ENCODE results near the gene SUPT6H.
A peak's percentile ranks its signal among the peaks of the same experiment; 100 is the strongest.

Gene SUPT6H

DNA sequence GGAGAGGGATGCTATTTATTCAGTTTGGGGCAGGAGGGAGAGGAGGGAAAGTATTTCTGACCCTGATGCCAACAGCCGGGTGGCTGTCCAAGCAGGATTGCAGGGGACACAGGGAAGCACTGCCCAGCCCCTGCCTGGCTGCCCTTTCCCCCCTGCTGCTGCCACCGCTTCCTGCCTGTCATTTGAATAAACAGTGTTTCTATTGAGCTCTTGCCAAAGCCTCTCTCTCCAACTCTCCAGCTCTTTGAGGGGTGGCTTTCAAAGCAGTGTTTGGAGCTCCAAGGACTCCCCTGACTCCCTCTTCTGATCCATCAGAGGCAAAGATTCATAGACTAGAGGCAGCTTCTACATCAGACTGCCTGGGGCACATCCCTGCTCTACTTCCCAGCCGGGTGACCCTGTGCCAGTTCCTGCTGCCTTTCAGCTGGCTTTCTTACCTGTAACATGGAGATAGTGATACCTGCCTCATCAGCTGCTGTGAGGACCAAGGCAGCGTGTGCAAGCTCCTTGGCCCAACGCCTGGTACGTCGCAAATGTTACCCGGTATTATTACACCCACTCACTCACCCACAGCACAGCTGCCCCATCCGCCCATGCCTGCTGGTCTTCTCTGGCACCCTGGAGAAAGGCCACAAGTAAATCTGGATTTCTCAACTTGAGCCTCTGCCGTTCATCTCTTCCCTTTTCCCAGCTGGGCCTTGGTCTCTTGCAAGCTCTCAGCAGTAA is 40.2 kb downstream of the SUPT6H start:
- DNase-seq (ENCODE audit: low read depth): no peak

DNA sequence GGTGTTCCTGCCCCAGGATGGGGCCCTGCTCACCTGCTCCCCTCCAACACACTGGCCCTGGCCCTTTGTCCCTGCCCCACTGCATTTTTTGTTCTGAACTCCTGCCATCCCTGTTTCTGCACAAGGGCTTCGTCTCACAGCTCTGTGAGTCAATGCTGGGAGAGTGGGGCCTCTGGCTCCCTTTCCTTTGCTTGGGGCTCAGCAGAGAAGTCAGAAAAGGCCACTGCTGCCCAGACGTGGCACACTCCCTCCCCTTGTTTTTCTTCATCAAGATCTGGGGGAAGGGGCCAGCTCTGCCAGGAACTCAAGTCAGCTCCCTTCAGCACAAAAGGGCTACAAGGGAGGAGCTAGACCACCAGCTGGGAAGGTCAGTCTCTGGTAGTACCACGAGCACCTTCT is 40.7 kb downstream of the SUPT6H start:
- no peak for DNase-seq (ENCODE audit: low read depth)

DNA sequence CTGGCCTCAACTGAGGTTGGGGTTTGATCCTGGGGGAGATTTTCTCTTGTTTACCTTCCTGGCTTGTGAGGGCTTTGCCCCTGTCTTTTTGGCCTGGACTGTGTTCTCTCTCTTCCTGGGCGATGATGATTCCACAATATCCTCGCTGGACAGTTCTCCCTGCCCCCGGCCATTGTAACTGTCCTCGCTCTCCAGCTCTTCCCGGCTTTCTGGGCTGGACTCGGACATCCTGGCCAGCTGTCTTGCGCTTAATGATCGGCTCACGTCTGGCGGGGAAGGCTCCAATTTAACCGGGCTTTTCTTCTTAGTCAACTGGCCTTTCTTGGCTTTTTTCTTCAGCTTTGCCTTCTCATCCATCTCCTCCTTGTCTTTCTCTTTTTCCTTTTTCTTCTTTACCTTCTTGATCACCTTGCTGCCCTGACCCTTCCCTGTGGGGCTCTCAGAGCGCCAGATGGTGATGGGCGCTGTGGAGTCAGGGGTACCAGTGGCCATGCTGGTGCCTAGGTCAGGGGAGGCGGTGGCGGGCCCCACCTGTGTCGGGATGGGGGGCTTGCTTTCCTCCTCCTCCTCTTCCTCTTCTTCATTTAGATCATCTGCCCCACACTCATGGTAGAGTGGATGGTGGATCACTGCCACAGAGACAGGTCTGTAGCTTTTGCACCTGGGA is 41.7 kb downstream of the SUPT6H start:
- no peak for DNase-seq (ENCODE audit: low read depth)

DNA sequence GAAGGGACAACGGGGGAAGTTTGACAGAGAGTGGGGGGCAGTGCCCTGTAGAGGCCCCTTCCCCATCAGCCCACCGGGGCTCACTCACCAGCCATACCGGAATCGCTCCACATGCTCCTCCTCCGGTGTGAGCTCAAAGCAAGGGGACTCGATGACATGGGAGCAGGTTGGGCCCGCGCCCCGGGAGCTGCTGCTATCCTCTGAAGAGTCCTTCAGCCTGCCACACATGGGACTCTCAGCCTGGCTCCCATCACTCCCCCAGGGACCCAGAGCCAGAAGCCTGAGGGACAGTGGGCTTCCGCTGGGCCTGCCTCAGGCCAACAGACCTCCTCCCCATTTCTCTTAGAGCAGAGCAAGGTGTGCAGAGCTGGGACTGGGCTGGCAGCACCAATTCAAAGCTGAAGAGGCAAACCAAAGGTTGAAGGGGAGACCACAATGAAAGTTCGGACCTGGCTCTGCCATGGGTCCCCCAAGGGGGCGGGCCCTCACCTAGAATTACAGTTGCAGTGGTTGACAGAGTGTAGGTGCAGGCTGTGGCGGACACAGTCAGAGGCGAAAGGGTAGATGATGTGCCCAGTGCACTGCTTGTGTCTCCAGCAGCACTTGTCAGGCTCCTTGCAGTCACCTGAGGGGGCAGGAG is 42.3 kb downstream of the SUPT6H start:
- no peak for DNase-seq (ENCODE audit: low read depth)

DNA sequence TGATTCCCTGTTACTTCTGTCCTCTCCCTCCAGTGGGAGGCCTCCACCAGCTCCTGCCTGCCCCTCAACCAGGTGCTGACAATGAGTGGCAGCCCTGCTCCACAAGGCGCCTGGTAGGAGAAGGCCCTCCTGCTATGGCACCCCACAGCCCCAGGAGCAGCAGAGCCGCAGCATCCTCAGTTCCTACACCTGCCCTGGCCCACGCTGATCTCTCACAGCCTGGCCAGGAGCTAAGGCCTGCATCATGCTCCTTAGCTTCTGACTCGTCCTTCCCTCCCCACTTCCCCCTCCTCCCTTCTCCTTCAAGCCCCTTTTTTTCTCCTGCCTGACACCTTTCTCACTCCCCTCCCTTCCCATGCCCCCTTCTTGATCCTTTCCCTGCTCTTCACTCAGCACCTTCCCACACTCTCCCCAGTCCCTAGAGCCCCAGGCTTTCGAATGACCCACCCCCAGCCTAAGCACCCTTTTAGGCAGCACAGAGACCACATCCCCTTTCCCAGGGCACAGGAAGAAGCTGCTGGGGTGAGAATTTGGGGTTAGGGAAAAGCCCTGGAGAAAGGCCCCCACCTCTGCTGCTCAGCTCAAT is 43.2 kb downstream of the SUPT6H start:
- DNase-seq (ENCODE audit: low read depth): no peak

DNA sequence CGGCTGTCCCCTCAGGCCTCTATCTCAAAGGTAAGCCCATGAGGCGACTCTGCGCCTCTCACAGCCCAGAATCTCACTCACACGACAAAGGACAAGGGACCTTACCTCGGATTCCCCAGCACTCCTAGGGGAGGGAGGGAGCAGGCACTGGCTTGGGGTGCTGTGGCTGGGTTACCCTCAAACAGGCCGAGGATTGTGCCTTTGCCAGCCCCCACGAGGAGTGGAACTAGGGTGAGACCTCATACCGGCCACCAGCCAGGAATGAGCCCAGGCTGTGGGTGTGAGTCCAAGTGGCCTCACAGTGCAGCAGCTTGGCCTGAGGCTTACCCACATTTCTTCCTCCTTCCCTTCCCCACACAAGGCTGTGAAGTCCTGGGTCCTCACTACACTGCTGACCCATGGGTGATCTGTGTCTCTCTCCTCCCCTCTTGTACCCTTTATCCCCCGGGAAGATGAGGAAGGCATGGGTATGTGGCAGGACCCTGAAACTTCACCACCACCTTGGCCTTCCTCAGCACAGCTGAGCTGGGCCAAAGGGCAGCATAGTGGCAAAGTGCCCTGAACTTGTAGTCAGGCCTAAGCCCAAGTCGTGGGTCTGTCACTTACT is 43.8 kb downstream of the SUPT6H start:
- no peak for DNase-seq (ENCODE audit: low read depth)

DNA sequence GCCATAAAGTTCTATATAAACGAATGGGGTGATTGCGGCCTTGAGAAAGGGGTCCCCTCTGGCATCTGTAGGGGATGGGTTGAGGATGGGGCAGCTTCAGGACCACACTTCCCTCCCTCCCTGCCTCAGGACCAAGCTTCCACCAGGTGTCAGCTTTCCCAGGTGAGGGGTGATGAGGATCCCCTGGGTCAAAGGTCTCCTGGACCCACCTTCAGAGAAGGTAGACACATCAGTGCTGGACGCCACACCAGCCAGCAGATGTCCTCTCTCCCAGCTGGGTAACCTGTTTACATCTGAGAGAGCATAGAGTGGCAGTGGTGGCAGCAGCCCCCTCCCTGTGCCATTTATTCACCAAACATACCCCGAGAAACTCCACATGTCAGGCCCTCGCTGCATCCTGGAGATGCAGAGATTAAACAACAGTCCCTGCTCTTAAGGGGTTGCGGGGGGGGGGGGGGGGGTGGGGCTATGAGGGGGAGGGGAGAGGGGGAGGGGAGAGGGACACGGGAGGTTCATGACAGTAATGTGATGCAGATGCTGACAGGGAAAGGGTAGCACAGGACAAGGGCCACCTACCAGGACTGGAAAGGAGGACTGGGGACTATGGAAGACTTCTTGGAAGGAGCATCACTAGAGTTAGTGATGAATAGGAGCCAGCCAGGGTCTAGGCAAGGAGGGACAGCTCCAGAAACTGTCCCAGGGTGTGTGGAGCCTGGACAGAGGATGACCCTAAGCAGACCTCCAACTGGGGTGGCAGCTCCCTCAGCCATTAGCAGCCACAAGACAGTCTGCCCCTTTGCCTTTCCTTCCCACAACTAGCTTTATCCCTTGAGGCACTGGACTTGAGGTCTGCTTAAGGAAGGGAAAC is 44.7 kb downstream of the SUPT6H start:
- no peak for DNase-seq (ENCODE audit: low read depth)

DNA sequence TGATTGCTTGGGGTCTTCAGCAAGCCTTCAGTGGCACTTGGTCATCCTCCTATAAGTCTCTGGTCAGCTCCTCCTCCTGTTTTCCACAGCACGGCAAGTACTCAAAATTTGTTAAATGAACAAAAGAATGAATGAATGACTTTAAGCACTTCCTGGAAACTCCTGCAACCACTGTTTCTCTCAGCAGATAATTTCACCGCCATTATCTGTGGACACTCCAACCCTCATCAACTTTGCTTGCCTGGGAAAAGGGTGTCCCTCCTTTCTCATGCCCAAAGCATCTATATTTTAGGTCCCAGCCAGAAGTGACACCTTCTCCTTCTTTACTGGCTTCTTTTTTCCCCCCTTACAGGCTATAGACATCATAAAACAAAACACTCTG is 45.3 kb downstream of the SUPT6H start:
- no peak for DNase-seq (ENCODE audit: low read depth)

DNA sequence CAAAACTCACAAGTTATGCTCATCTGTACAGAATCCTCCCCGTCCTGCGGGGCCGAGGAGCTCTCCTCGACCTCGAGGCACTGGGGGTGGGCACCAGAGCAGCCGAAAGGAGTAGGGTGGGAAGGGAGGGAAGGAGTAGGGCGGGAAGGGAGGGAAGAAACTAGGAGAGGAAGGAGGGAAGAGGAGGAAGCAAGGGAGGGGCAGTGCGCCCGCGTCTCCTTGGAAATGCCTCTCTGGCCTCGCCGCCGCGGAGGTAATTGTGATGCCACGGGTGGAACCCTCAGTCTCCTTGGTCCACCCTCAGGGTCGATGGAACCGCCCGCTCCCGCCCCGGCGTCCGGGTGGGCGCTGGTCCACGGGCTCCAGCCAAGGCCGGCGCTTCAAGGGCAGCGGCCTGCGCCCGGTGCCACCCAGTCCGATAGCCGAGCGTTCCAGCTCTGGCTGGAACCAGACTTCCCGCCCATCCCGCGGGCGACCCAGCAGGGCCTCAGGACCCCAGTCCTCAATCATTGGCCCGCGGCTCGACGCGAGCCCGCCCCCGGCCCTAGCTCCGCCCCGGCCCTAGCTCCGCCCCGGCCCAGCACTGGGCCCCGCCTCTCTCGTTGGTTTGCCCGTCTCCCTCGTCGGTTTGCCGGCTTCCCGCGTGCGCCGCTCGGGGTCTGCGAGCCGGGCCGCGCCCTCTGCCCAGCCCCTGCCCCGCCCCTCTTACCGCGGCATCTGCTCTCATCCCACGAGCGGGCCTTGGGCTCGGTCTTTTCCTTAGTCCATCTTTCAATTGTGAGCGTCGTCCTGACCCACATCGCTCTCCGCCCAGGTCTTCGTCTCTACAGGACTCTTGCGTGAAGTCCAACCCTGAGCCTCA is 49.1 kb downstream of the SUPT6H start:
- DNase-seq (ENCODE audit: low read depth): peak; percentile 83

DNA sequence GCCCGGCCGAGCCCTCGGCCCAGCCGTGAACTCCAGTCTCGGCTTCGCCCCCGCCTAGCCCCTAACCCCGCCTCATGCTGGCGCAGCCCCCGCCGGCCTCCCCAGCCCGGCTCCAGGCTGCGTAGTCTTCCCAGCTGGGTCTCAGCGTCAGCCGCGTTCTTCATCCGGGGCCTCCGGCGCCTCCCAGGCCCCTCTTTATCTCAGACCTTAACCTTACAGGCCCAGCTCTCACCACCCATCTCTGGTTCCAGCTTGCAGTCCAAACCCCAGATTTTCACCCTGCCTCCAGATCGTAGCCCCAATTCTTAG is 49.7 kb downstream of the SUPT6H start, which contains the start of gene PROCA1:
PROCA1 (minus strand) TSS at position 166 of the 309 bp plus-strand sequence. CDS start 228 bp downstream, outside the sequence.
- DNase-seq (ENCODE audit: low read depth): no peak

DNA sequence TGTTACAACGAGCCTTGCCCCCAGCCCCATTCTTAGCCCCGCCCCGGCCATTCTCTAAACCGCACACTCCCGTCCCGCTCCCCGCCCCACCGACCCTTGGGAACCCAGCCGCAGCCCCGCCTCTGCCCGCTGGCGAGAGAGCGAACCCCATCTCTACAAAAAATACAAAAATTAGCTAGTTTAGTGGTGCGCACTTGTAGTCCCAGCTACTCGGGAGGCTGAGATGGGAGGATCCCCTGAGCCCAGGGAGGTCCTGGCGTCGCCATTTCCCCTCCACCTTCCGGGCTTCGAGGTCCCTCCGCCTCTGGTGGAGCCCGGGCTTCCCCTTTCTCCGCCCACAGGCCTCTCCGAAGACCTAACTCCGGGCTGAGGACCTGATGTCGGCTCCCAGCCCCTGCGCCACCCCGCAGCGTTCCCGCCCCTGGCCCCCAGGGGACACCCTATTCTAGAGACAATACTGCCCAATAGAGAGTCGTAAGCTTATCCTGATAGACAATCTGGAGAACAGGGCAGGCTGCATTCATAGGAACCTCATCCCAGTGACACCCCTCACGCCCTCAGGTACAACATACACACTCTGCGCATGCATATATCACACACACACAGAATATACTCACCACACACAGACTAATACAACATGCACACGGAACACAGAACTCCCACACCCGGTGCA is 50.2 kb downstream of the SUPT6H start:
- peak; percentile 27 for DNase-seq (ENCODE audit: low read depth)

DNA sequence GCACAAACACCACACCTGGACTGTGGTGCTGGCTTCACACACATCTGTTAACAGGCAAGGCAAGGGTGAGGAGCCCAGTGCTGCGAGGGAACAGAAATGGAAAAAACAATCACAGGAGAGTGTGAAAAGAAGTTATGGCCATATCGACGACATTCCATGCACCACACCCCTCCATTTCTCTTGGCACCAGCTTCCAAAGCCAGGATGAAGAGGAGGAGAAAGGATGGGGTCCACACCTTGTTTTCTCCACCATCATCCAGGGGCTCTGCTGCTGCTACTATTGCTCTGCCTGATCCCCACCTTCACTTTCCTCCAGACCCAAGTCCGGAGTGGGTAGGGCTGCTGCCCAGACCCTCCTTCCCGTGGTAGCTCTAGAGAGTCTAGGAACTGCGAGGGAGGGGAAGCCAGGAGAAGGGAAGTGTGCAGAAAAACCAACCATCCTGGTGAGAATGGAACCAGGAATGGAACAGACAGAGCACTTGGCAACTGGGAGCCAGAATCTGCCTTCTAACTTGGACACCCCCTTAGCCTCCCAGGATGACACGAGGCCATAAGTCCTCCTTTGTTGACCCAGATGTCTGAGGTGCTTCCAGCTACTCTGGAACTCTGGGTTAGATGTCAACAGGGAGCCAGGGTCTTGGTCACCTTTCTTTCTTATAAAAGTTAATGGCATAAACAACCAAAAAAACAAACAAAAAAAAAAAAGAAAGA is 50.9 kb downstream of the SUPT6H start:
- DNase-seq (ENCODE audit: low read depth): no peak

DNA sequence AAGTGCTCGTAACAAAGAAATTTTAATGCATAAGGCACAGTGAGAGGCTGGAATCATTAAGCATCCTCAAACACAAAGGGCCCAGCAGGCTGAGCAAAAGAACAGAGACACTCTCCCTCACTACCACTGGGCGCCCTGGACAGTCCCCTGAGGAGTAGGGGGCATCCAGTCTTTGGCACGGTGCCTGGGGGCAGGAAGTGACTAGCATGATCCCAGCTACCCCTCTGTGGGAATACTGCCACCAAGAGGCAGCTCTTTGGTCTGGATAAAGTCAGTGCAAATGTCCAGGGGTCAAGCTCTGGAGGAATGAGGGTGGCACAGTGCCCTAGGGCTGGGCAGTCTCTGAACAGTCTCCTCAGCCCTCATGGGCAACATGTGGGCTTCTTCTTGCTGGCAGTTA is 52.3 kb downstream of the SUPT6H start:
- no peak for DNase-seq (ENCODE audit: low read depth)

DNA sequence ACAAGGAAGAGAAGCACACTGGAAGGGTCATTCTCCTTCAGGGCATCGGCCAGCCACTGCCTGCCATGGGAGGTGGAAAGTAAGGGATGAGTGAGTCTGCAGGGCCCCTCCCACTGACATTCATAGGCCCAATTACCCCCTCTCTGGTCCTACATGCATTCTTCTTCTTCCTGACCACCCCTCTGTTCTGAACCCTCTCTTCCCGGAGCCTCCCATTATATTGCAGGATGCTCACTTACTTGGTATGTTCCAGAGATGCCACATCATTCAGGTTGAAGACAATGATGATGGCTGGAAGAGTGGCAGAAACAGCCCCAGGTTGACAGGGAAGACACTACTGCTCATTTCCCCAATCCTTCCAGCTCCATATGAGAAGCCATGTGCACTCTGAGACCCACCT is 53.2 kb downstream of the SUPT6H start:
- no peak for DNase-seq (ENCODE audit: low read depth)

DNA sequence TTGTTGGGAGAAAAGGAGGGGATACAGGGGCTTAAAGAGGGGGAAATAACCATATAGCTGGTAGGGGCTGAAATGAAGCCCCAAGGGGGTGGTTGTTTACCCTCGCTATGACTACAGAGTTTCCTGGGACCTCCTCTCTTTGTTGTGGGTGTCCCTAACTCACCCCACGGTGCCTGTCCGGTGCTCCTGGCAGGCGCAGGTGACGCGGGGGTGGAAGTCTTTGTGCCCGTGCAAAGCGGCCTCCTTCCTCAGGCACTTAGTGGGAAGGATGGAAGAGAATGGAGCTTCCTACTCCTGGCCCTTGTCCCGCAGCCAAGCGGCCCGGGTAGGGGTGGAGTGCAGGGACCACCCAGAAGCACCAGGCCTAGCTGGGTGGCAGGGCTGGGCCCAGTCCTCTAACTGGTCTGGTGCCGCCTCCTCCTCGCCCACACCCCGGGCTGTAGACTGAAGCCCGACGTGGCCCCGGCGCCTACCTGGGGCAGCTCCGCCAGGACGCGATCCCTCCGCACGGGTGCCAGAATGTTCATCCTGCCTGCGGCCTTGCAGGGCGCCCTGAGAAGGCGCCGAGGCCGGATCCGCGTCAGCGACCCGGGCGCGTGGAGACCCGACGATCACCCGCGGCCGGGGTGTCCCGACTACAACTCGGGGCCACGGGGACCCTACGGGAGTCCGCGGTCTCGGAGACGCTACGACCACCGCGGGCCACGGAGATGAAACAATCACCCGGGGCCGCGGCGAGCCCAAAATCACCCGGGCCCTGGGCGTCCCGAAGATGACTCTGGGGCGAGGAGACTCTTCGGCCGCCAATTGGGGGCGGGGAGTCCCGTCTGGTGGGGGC is 55.0 kb downstream of the SUPT6H start:
- no peak for DNase-seq (ENCODE audit: low read depth)

DNA sequence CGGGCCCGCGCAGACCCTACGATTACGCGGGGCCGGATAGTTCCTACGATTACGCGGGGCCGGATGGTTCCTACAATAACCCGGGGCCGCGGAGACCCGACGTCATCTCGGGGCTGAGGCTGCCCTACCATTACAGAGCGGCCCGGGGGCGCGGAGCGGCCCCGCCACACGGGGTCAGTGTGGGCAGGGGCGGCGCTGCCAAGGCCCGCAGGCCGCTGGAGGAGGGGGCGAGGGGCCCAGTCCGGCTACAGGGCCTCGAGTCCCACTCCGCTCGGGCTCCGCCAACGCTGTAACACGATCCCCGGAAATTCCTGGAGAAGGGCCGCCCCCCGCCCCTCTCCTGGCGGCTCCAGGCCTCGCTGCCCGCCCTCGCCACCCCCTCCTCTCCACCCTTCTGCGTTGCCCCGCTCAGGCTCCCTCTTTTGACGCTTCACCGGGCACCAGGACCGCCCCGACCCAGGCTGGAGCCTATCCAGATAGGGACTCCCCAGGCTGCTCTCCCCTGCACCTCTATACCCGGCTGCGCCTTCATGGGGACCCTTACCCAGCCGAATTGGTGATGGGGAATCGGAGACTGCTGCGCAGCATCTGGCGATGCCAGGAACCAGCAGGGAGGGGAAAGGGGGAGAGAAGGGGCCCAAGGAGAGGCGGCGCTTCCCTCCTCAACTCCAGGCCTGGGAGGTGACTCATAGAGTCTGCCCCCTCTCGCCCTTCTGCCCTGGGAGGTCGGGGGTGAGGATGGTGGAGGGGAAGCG is 55.8 kb downstream of the SUPT6H start, which contains the start of gene RAB34:
RAB34 (minus strand) TSS at position 291 of the 755 bp plus-strand sequence. CDS start 602 bp downstream, outside the sequence.
- no peak for DNase-seq (ENCODE audit: low read depth)

DNA sequence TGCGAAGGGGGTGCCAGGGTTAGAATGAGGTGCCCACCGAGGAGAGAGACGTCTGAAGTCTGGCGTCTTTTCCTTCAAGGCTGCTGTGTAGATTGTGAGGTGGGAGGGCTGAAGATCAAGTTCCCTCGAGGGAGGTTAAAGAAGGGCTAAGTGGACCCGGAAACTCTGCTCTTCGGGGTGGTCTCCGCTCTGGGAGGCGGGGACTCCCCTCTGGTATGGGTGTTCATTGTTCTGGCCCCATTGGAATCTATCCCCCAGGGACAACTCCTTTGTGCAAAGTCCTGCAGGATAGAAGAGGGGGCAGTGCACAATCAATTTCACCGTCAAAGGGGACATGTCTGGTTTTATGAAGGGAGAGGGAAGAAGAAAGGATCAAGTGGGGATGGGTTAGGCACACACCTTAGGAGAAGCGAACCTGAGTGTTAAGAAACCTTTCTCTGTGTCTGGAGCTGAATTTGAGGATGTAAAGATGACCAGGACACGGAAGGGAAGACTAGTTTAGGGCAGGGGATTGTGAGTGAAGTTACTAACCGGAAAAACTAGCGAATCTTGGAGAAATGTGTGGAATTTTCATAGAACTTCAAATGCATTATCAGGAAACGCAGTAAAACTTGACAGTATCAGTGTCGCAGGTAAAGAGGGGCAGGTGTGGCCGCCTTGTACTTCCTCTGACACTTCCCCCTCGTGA is 56.5 kb downstream of the SUPT6H start:
- no peak for DNase-seq (ENCODE audit: low read depth)

Data from stimulated activated CD8-positive, alpha-beta memory T cell treated with anti-CD3 and anti-CD28 coated beads, Interleukin-15, amount 100 ng/mL, for 1 hour (primary cell).